GM23248 (cell line): ENCODE data around the gene ADCY1. TPM values are rescaled to one million over a fixed set of nuclear protein-coding genes. Genes with fewer than 3 reads are reported as not detected.

Experiments used
- DNase-seq: peaks from one replicate; pipeline ENCODE4 v3.0.0-alpha.2; 2015
- H2AFZ ChIP-seq: fragments of 200-600 bp; sonication (generic); 2 replicates; pipeline ENCODE4 v1.6.1; 2016; ENCODE audit warnings: antibody characterized with exemption
- H3F3A ChIP-seq: fragments of 200-600 bp; sonication (generic); 2 replicates; pipeline ENCODE4 v1.6.1; 2016; ENCODE audit warnings: mild to moderate bottlenecking, antibody characterized with exemption, mixed run types; ENCODE audit not compliant: insufficient read depth
- H3K27ac ChIP-seq: fragments of 200-600 bp; sonication (generic); 2 replicates; pipeline ENCODE4 v1.5.1; 2016; ENCODE audit warnings: mild to moderate bottlenecking
- H3K27me3 ChIP-seq: fragments of 200-600 bp; sonication (generic); replicated peaks from 2 replicates; pipeline ENCODE4 v1.6.1; 2016; ENCODE audit warnings: mild to moderate bottlenecking; ENCODE audit not compliant: insufficient read depth
- H3K36me3 ChIP-seq: fragments of 200-600 bp; sonication (generic); 2 replicates; pipeline ENCODE4 v1.6.1; 2016; ENCODE audit warnings: low read depth, mild to moderate bottlenecking
- H3K4me1 ChIP-seq: fragments of 200-600 bp; sonication (generic); 2 replicates; pipeline ENCODE4 v1.6.1; 2016; ENCODE audit warnings: mild to moderate bottlenecking; ENCODE audit not compliant: insufficient read depth
- H3K4me2 ChIP-seq: fragments of 200-600 bp; sonication (generic); one replicate; pipeline ENCODE4 v1.6.1; 2016; ENCODE audit warnings: mild to moderate bottlenecking; ENCODE audit not compliant: unreplicated experiment
- H3K4me3 ChIP-seq: fragments of 200-600 bp; sonication (generic); 2 replicates; pipeline ENCODE4 v1.5.1; 2016; ENCODE audit warnings: mild to moderate bottlenecking
- H3K79me2 ChIP-seq: fragments of 200-600 bp; sonication (generic); 2 replicates; pipeline ENCODE4 v1.6.1; 2016; ENCODE audit warnings: mild to moderate bottlenecking; ENCODE audit not compliant: insufficient read depth
- H3K9ac ChIP-seq: fragments of 200-600 bp; sonication (generic); 2 replicates; pipeline ENCODE4 v1.6.1; 2016; ENCODE audit warnings: mild to moderate bottlenecking
- H3K9me2 ChIP-seq: fragments of 200-600 bp; sonication (generic); 2 replicates; pipeline ENCODE4 v1.6.1; 2016; ENCODE audit warnings: mixed run types, mild to moderate bottlenecking, moderate library complexity; ENCODE audit not compliant: insufficient read depth
- H3K9me3 ChIP-seq: fragments of 200-600 bp; sonication (generic); one replicate; pipeline ENCODE4 v1.6.1; 2017; ENCODE audit warnings: low read depth
- H4K20me1 ChIP-seq: fragments of 200-600 bp; sonication (generic); 2 replicates; pipeline ENCODE4 v1.6.0; 2016; ENCODE audit not compliant: insufficient read depth
- EZH2 ChIP-seq: fragments of 200-600 bp; sonication (generic); IDR thresholded peaks from 2 replicates; pipeline ENCODE4 v1.6.1; 2018; ENCODE audit warnings: antibody characterized with exemption, mild to moderate bottlenecking; ENCODE audit not compliant: insufficient read depth, poor library complexity, severe bottlenecking
- EZH2phosphoT487 ChIP-seq: fragments of 200-600 bp; sonication (generic); IDR thresholded peaks from 2 replicates; pipeline ENCODE4 v1.6.1; 2018; ENCODE audit warnings: antibody characterized with exemption, moderate library complexity, mild to moderate bottlenecking, low read depth; ENCODE audit not compliant: insufficient read depth
- WGBS, 2 experiments: methylation state at CpG; one replicate each; pipeline ENCODE4 v1.1.6; 2015 to 2017; ENCODE audit warnings: low lambda C conversion rate in 2 of 2, low coverage in 1 of 2; ENCODE audit errors: missing lambda C conversion rate in 2 of 2; 5-methylcytosine and 5-hydroxymethylcytosine counted together
- in situ Hi-C: fragments of 300-500 bp; cut with MboI; formaldehyde crosslinking; loops from 2 replicates; pipeline ENCODE4 v1.15.0; 2020
- polyA plus RNA-seq: library from polyadenylated mRNA; unstranded; fragments of >200 nt; fragmentation: Nextera tagmentation; extraction: Ambion mirVana; gene quantifications from 2 replicates; pipeline ENCODE4 v1.2.1, GENCODE V29; 2016
- total RNA-seq: library from RNA; depleted of rRNA; stranded (reverse); fragments of >200 nt; shearing (Covaris generic); gene quantifications from 2 replicates; pipeline ENCODE4 v1.2.3, GENCODE V29; 2014

The ADCY1 gene
- total and polyA plus RNA-seq, 2 experiments from 2014 or later: 0.11 TPM; not detected in 1

- peaks cover 12% of the 10 kb centered on the region for H3K27me3 ChIP-seq
- no peak for DNase-seq
- no peak overlapping the region for H3K9ac ChIP-seq
- in situ Hi-C loops: no loop called here
- TF ChIP-seq EZH2phosphoT487 (no peak), EZH2 (no peak)
- H3K27ac ChIP-seq: no peak overlapping the region
- peaks cover 4% of the 10 kb centered on the region; the same call in 1 of the 2 replicates for H3K4me1 ChIP-seq
- no peaks in the 10 kb centered on the region for H3K9me2 ChIP-seq
- no peaks in the 10 kb centered on the region for H3K79me2 ChIP-seq
- no peaks in the 10 kb centered on the region for H3K9me3 ChIP-seq
- no peaks in the 10 kb centered on the region for H3F3A ChIP-seq
- H3K4me2 ChIP-seq: no peak overlapping the region
- no peak overlapping the region for H2AFZ ChIP-seq
- no peak overlapping the region for H3K4me3 ChIP-seq
- no peaks in the 10 kb centered on the region for H4K20me1 ChIP-seq
- 73 to 93% methylated on average over 2 of the region's 3 CpGs for WGBS, 2 experiments
- H3K36me3 ChIP-seq: no peaks in the 10 kb centered on the region
These were observed 130.5 kb downstream of the ADCY1 start for GRCh38 chr7:45704683-45705016.

- Histone ChIP-seq H2AFZ (no peak overlapping the region), H3K27me3 (no peaks in the 10 kb centered on the region), H3K36me3 (no peaks in the 10 kb centered on the region), H3K9me3 (no peaks in the 10 kb centered on the region), H3K4me3 (no peak overlapping the region), H3K27ac (no peak overlapping the region), H3K9me2 (no peaks in the 10 kb centered on the region), H3K9ac (no peak overlapping the region), H4K20me1 (no peaks in the 10 kb centered on the region), H3K4me1 (peaks cover 7% of the 10 kb centered on the region; the same call in 1 of the 2 replicates), H3K79me2 (no peaks in the 10 kb centered on the region), H3K4me2 (no peak overlapping the region), H3F3A (no peaks in the 10 kb centered on the region)
- no peak for TF ChIP-seq EZH2
- no peak for TF ChIP-seq EZH2phosphoT487
- DNase-seq: no peak
- 88 to 91% methylated on average over 14 of the region's 14 CpGs for WGBS, 2 experiments
- in situ Hi-C loops: no loop called here
These were observed 134.1 kb downstream of the ADCY1 start for GRCh38 chr7:45708046-45708950.

- Histone ChIP-seq H3K9me3 (no peaks in the 10 kb centered on the region), H3F3A (no peaks in the 10 kb centered on the region), H3K27me3 (no peaks in the 10 kb centered on the region), H3K4me2 (no peak overlapping the region), H3K79me2 (no peaks in the 10 kb centered on the region), H3K4me1 (peaks cover 7% of the 10 kb centered on the region; the same call in 1 of the 2 replicates), H3K9me2 (no peaks in the 10 kb centered on the region), H3K27ac (no peak overlapping the region), H3K36me3 (no peaks in the 10 kb centered on the region), H2AFZ (no peak overlapping the region), H3K9ac (no peak overlapping the region), H4K20me1 (no peaks in the 10 kb centered on the region), H3K4me3 (no peak overlapping the region)
- WGBS, 2 experiments: 44 to 49% methylated on average over 14 of the region's 14 CpGs
- TF ChIP-seq EZH2phosphoT487: no peak
- no peak for TF ChIP-seq EZH2
- in situ Hi-C loops: no loop called here
- DNase-seq: peak; percentile 79
These were observed 135.2 kb downstream of the ADCY1 start for GRCh38 chr7:45709168-45710042.
